HTERT RPE-1 (cell line): ENCODE measurements around the gene TMEM238.
"Not testable (repeated sequence)": the region's sequence is repeated elsewhere in the genome, so short reads cannot be mapped to it uniquely, and the experiment has no call there.

Experiments used
- in situ Hi-C: fragments of 300-500 bp; cut with MboI; formaldehyde crosslinking; loops from 4 replicates; pipeline ENCODE4 v1.14.3; 2020; ENCODE audit warnings: low sequenced_read_pairs

Gene TMEM238

GRCh38 chr19:55402509-55402908 lies 18.4 kb upstream of the TMEM238 start:
- in situ Hi-C loops: no loop called here

- in situ Hi-C loops: not testable (repeated sequence)
These were observed 17.3 kb upstream of the TMEM238 start for GRCh38 chr19:55401390-55401789.

GRCh38 chr19:55400281-55401087 lies 16.4 kb upstream of the TMEM238 start:
- in situ Hi-C loops: no loop called here

GRCh38 chr19:55398200-55398925 lies 14.3 kb upstream of the TMEM238 start:
- in situ Hi-C loops: no loop called here

- in situ Hi-C loops: no loop called here
These were observed 9.0 kb upstream of the TMEM238 start for GRCh38 chr19:55392820-55393761.

- in situ Hi-C loops: no loop called here
These were observed 7.9 kb upstream of the TMEM238 start for GRCh38 chr19:55391702-55392615.

GRCh38 chr19:55391191-55391670 lies 7.1 kb upstream of the TMEM238 start:
- in situ Hi-C loops: no loop called here

- in situ Hi-C loops: no loop called here
These were observed 6.4 kb upstream of the TMEM238 start for GRCh38 chr19:55390461-55390880.

GRCh38 chr19:55389386-55390317 lies 5.6 kb upstream of the TMEM238 start:
- in situ Hi-C loops: no loop called here

GRCh38 chr19:55387736-55388497 lies 3.8 kb upstream of the TMEM238 start:
- in situ Hi-C loops: no loop called here

- in situ Hi-C loops: no loop called here
These were observed 2.4 kb upstream of the TMEM238 start for GRCh38 chr19:55386493-55386971.

GRCh38 chr19:55385724-55386492 lies 1.8 kb upstream of the TMEM238 start, which contains the start of gene RPL28:
RPL28 (plus strand) TSS chr19:55385932; CDS start chr19:55386358, 426 bp downstream.
- in situ Hi-C loops: no loop called here

- in situ Hi-C loops: no loop called here
These were observed 1.0 kb upstream of the TMEM238 start for GRCh38 chr19:55384920-55385723.

- in situ Hi-C loops: no loop called here
These were observed 587 bp downstream of the TMEM238 start for GRCh38 chr19:55383279-55384130.

GRCh38 chr19:55382522-55383054 lies 1.5 kb downstream of the TMEM238 start:
- in situ Hi-C loops: no loop called here
